Gastroesophageal sphincter (tissue), 3 donors: Measurements from ENCODE around the gene RALA.

Experiments used
- CTCF ChIP-seq, 4 experiments: fragments of 200-600 bp in 2 of 4; fragments of 450-650 bp in 2 of 4; sonication (generic) in 1 of 4; IDR thresholded peaks; one replicate each; pipeline ENCODE4 v1.5.1; 2017 to 2019; ENCODE audit warnings: antibody characterized with exemption in 4 of 4, mild to moderate bottlenecking in 2 of 4, moderate library complexity in 2 of 4
- POLR2A ChIP-seq, 2 donors: fragments of 450-650 bp; IDR thresholded peaks; one replicate each; pipeline ENCODE4 v1.6.1; 2017; ENCODE audit warnings: antibody characterized with exemption in 2 of 2, mild to moderate bottlenecking in 2 of 2, moderate library complexity in 1 of 2
- POLR2AphosphoS5 ChIP-seq: sonication (generic); formaldehyde crosslinking; IDR thresholded peaks from one replicate; pipeline ENCODE4 v1.6.1; 2017; ENCODE audit warnings: antibody characterized with exemption

DNA sequence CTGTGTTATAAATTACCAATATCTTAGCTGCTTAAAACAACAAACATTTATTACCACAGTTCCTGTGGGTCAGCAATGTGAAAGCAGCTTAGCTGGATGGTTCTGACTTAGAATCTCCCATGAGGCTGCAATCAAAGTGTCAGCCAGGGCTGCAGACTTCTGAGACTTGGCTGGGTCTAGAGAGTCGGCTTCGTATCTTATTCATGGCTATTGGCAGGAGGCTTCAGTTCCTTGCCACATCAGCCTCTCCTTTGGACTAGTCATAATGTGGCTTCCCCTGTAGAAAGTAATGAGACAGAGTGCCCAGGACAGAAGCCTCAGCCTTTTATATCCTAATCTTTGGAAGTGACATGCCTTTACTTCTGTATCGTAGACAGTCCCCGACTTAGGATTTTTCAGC lies 27.3 kb downstream of the RALA start:
- TF ChIP-seq POLR2AphosphoS5 (no peak), POLR2A (IDR thresholded peaks at IDR 0.05) (no peak), CTCF (IDR thresholded peaks at IDR 0.05) (no peak)
